Mucosa of rectum (tissue), 2 donors: ENCODE data around the gene PCCB.
A peak's percentile ranks its signal among the peaks of the same experiment; 100 is the strongest.
"Not testable (repeated sequence)": the region's sequence is repeated elsewhere in the genome, so short reads cannot be mapped to it uniquely, and the experiment has no call there.

Experiments
- H3K27ac ChIP-seq, 2 donors: one replicate each; pipeline ENCODE4 v1.7.0; 2013; ENCODE audit warnings: inconsistent platforms in 2 of 2, low read depth in 2 of 2, low read length in 2 of 2
- H3K27me3 ChIP-seq, 2 donors: one replicate each; pipeline ENCODE4 v1.7.0; 2013; ENCODE audit warnings: low read length in 2 of 2; ENCODE audit not compliant: control insufficient read depth in 2 of 2, insufficient read depth in 2 of 2
- H3K36me3 ChIP-seq, 2 donors: one replicate each; pipeline ENCODE4 v1.7.0; 2013; ENCODE audit warnings: low read length in 2 of 2; ENCODE audit not compliant: control insufficient read depth in 2 of 2, insufficient read depth in 2 of 2
- H3K4me1 ChIP-seq, 2 donors: one replicate each; pipeline ENCODE4 v1.7.0; 2013; ENCODE audit warnings: low read length in 2 of 2, mild to moderate bottlenecking in 1 of 2; ENCODE audit not compliant: control insufficient read depth in 2 of 2, insufficient read depth in 2 of 2
- H3K4me3 ChIP-seq, 2 donors: one replicate each; pipeline ENCODE4 v1.7.0; 2013; ENCODE audit warnings: low read length in 2 of 2
- H3K9ac ChIP-seq, 2 donors: one replicate each; pipeline ENCODE4 v1.7.0; 2013; ENCODE audit warnings: low read length in 2 of 2, low read depth in 1 of 2, mild to moderate bottlenecking in 1 of 2
- H3K9me3 ChIP-seq, 2 donors: one replicate each; pipeline ENCODE4 v1.7.0; 2013; ENCODE audit warnings: low read length in 2 of 2; ENCODE audit not compliant: control insufficient read depth in 2 of 2
- donor health status: healthy.
- donor health status: Normal muscosa, but diverticular disease.

The PCCB gene

DNA sequence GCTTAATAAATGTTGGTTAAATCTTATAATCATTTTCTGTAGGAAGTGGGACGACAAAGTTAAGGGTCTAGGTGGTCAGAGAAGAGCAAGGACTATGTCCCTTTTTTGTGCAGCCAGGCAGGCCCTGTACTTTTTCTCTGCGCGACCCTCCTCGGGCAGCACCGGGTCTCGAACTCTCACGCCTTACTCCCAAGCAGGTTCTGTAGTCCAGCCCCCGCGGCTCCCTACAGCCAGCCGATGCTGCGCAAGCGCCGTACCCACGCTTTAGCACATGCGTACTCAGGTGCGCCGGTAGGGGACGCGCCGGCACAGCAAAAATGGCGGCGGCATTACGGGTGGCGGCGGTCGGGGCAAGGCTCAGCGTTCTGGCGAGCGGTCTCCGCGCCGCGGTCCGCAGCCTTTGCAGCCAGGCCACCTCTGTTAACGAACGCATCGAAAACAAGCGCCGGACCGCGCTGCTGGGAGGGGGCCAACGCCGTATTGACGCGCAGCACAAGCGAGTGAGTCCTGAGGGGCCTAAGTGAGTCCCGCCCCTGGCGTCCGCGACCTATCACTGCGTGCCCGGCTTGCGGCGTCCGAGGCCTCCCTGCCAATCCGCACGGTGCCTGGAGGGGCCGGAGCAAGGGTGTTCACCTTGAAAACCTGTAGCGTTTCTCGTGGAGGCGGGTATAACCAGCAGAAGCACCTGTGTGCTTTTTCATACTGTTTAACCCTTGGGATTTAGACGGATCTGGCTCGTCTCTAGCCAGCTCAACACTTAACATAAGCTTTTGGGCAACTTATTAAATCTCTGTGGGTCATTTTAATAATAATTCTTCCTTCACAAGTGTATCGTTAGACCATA lies at the start of gene PCCB:
Gene PCCB (plus strand): TSS at position 282 of the 844 bp plus-strand sequence. CDS start 36 bp downstream, at position 318.
- Histone ChIP-seq H3K9ac (peak within 1 kb of the TSS; percentile 82 to 83), H3K36me3 (no peaks in the 10 kb centered on the region), H3K4me3 (peak within 1 kb of the TSS; percentile 90 to 91), H3K27ac (peak within 1 kb of the TSS; percentile 90 to 91), H3K4me1 (peaks cover 11 to 14% of the 10 kb centered on the region in 2 donors), H3K27me3 (no peaks in the 10 kb centered on the region), H3K9me3 (no peaks in the 10 kb centered on the region)

DNA sequence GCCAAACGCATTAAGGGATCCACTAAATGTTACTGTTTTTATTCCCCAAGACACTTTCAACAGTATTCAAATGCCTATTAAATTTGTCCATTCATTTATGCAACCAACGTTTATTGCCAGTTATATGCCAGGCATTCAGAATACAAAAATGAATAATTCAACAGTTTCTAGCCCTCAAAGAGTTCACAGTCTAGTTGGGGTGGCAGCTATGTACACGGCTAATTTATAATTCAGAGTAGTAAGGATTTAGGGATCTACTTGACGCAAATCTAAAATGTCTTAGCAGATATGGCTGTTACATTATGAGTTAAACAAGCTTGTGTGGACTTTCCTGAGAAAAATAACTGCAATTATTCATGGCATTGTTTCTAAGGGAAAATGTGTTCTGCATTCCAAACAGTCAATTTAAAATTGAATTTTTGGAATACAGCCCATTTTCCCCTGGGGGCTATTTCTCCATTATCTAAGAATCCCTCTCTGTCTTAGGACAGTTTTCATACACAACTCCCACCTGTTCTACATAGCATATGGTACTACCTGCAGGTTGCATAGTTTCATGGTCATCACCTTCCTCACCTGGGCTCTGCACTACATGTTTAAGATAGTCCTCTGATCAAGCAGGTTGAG lies 42.5 kb upstream of the PCCB start:
- Histone ChIP-seq H3K27me3 (no peaks in the 10 kb centered on the region), H3K9me3 (no peaks in the 10 kb centered on the region), H3K9ac (no peak overlapping the region), H3K27ac (no peak overlapping the region), H3K4me1 (no peaks in the 10 kb centered on the region), H3K36me3 (no peaks in the 10 kb centered on the region), H3K4me3 (no peak overlapping the region)

DNA sequence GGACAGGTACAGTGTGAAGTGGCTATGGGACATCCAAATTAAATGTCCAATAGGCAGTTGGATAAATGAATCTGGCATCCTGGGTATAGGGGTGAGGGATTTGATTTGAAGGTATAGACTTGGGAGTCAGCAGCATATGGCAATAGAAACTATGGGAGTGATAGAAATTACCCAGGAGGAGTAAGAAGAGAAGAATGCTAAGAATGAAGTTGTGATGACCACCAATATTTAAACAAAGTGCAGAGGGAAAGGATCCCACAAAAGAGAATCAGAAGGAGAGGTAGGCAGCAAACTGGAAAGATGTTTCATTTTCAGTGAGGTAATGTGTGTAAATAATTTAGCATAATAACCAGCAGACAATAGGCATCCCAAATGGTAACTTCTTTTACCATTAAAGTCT lies 40.2 kb upstream of the PCCB start:
- Histone ChIP-seq H3K36me3 (no peaks in the 10 kb centered on the region), H3K27me3 (no peaks in the 10 kb centered on the region), H3K9ac (no peak overlapping the region), H3K9me3 (no peaks in the 10 kb centered on the region), H3K4me3 (no peak overlapping the region), H3K4me1 (no peaks in the 10 kb centered on the region), H3K27ac (no peak overlapping the region)

DNA sequence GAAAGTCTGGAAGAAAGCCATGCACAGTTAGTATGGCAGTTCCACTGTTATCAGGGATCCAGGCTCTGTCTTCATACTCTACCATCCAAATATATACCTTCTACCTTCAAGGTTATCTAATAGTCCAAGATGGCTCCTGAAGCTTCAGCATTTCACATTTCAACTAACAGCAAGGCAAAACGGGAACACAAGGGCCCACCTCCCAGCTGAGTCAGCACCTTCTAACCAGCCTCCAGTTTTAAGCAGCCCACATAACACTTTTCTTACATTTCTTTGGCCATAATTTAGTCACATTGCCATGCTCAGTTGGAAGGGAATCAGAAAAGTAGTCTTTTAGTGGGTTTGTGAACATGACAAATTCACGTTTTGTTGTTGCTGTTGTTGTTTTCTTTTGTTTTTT lies 38.6 kb upstream of the PCCB start:
- no peaks in the 10 kb centered on the region for H3K27me3 ChIP-seq
- H3K27ac ChIP-seq: no peak overlapping the region
- no peaks in the 10 kb centered on the region for H3K9me3 ChIP-seq
- H3K9ac ChIP-seq: no peak overlapping the region
- H3K4me1 ChIP-seq: no peaks in the 10 kb centered on the region
- H3K4me3 ChIP-seq: no peak overlapping the region
- no peaks in the 10 kb centered on the region for H3K36me3 ChIP-seq

DNA sequence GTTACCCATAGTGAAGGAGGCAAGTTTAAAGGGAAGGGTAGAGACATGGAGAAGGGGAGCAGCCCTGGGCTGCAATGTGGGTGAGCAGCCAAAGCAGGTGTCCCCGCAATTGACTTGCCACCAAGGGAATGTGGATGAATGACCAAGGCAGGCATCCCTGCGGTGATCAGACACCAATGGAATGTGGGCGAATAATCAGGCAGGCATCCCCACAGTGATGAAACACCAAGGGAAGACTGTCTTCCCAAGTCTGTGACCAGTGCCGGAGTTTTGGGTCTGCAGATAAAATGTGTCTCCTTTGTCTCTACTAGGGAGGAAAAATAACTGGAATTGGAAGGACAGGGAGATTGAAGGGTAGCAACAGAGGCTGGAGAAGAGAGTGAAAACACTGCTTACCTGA lies 27.4 kb upstream of the PCCB start:
- not testable (repeated sequence) for H3K9ac ChIP-seq, H3K27ac ChIP-seq, H3K9me3 ChIP-seq, H3K36me3 ChIP-seq, H3K4me3 ChIP-seq, H3K4me1 ChIP-seq, H3K27me3 ChIP-seq

DNA sequence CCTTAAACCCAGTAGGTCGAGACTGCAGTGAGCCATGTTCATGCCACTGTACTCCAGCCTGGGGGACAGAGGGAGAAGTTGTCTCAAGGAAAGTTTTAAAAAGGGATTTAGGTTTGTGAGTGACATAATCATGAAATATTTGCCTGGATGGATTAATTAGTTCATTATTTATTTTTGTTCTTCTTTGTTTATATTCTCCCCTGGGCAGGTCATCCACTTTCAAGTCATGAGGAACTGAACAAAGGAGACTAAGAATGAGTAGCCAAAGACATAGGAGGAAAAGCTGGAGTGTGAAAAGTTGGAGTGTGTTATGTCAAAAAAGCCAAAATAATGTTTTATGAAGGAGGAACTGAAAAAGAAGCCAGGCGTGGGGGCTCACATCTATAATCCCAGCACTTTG lies 17.7 kb upstream of the PCCB start:
- Histone ChIP-seq H3K9ac (no peak overlapping the region), H3K27me3 (no peaks in the 10 kb centered on the region), H3K4me3 (no peak overlapping the region), H3K4me1 (no peaks in the 10 kb centered on the region), H3K36me3 (no peaks in the 10 kb centered on the region), H3K9me3 (no peaks in the 10 kb centered on the region), H3K27ac (no peak overlapping the region)

DNA sequence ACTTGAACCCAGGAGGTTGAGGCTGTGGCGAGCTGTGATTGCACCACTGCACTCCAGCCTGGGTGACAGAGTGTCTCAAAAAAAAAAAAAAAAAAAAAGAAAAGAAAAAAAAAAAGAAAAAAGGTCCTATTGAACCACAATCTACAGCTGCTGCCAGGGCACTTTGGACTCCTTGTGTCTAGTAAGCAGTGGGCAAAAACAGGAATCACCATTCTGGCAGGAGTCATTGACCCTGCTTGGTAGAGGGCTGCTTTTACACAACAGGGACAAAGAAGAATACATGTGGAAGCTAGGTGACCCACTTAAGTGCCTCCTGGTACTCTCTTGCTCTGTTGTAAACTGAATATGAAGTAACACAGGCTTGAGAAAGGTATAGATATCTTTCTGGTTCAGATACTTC lies 14.6 kb upstream of the PCCB start:
- H3K9me3 ChIP-seq: no peaks in the 10 kb centered on the region
- H3K27ac ChIP-seq: no peak overlapping the region
- no peaks in the 10 kb centered on the region for H3K36me3 ChIP-seq
- no peak overlapping the region for H3K9ac ChIP-seq
- H3K27me3 ChIP-seq: no peaks in the 10 kb centered on the region
- no peak overlapping the region for H3K4me3 ChIP-seq
- no peaks in the 10 kb centered on the region for H3K4me1 ChIP-seq

DNA sequence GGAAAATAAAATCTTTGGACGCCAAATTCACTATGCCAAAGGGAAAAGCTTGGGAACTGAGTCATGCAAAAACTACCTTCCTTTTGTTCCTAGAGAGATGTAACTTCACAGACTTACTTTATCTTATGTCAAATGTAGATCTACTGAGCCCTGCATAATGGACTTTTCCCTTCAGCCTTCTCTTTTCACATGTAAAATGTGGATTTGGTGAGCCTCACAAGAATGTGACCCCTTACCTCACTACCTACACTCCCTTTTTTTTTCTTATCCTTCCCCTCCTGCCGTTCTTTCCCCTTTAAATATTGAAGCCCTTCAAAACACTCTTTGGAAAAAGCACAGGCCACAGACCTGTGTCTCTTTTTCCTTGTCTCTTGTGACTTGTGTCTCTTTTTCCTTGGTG lies 14.0 kb upstream of the PCCB start:
- no peak overlapping the region for H3K27ac ChIP-seq
- no peak overlapping the region for H3K9ac ChIP-seq
- H3K4me1 ChIP-seq: no peaks in the 10 kb centered on the region
- no peaks in the 10 kb centered on the region for H3K36me3 ChIP-seq
- H3K9me3 ChIP-seq: no peaks in the 10 kb centered on the region
- H3K4me3 ChIP-seq: no peak overlapping the region
- H3K27me3 ChIP-seq: no peaks in the 10 kb centered on the region

DNA sequence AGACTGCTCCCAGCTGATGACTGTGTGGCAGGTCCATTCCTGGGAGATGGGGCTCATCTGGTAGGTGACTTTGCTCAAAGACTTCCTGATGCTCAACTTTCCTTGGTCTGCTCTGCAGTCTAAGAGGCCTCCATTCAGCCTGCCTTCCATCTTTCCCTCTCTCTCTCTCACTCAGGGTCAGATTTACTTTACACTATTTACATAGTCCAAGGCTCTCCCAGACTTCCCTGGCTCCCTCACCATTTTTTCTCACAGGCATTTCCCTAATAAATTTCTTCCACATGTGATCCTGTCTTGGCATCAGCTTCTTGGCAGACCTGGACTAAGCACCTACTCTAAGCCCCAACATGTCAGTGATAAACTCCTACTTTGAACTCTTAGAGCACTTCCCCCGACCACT lies 13.0 kb upstream of the PCCB start:
- no peaks in the 10 kb centered on the region for H3K36me3 ChIP-seq
- H3K9me3 ChIP-seq: no peaks in the 10 kb centered on the region
- no peaks in the 10 kb centered on the region for H3K4me1 ChIP-seq
- no peak overlapping the region for H3K27ac ChIP-seq
- H3K4me3 ChIP-seq: no peak overlapping the region
- no peaks in the 10 kb centered on the region for H3K27me3 ChIP-seq
- no peak overlapping the region for H3K9ac ChIP-seq

DNA sequence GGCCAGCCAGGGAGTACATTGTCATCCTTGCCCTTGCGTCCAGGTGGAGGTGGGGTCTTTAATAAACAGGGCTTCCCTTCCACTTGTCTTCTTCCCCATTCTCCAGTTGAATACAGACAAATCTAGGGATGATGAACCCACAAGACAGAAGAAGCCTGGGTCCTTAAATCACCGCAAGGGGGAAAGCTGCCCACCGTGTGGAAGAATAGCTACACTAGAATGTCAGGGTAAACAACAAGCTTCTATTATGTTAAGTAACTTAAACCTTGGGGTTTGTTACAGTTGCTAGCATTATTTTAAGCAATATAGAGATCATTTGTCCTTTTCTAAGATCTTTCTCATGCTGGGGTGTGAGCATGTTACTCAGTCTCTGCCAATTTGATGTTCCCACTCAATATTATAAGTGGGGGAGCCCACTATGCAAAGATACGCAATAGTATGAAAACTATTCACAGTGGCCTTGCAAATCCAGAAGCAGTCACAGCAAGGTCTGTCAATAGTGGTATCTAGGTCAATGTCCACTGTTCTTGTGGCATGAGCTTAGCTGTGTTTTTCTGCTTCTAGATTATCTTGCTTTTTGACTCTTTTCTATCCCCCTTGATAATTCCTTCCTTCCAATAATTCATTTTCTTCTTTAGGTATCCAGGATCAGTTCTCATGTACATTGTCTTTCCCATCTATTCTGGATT lies 12.0 kb upstream of the PCCB start:
- Histone ChIP-seq H3K36me3 (no peaks in the 10 kb centered on the region), H3K9ac (no peak overlapping the region), H3K4me3 (no peak overlapping the region), H3K4me1 (no peaks in the 10 kb centered on the region), H3K9me3 (no peaks in the 10 kb centered on the region), H3K27ac (no peak overlapping the region), H3K27me3 (no peaks in the 10 kb centered on the region)
